GM20000 (cell line): Measurements from ENCODE around the gene SCG3.

Experiments
- DNase-seq: peaks from one replicate; pipeline ENCODE4 v3.0.0; 2012; ENCODE audit warnings: low spot score
- TF ChIP-seq, protein P1 (sequence below): IDR thresholded peaks from 2 replicates; pipeline ENCODE4 v1.5.1; 2012; ENCODE audit warnings: mild to moderate bottlenecking, control low read depth; ENCODE audit errors: extremely low read depth, missing control alignments

Gene SCG3

DNA sequence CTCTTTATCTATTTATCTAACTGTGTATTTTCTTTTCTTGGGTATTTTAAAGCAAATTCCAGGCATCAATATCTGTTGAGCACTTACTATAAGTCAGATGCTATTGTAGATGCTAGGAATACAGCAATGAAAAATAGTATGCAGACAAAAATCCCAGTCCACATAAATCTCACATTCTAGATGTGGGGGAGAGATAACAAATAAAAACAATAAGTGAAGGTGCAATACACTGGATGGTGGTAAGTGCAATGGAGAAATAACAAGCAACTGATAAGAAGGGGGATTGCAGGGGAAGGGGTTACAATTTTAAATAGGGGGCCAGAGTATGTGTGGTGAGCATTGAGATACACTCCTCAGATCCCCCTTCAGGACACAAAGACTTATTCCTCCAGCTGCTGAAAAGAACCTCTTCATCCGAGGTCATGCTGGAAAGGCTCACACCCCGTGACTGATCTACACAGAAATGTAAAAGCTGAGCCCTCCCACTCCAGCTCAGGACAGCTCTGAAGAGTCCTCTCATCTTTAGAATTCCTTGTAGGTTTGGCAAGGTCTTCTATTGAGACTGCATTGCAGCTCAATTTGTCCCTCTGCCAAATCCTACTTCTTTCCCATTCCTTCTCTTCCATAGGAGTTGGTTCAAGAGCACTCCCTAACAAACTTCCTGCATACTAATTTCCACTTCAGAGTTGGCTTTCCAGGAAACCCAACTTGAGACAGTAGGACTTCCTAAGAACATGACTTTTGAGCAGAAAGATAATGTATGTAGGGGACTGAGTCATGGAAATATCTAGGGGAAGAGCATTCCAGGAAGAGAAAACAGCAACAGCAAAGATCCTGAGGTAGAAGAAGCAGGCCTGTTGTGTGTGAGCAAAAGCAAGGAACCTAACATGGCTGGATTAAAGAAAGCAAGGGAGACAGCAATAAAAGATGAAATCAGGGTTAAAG lies 8.1 kb upstream of the SCG3 start:
- DNase-seq: no peak
- TF ChIP-seq, protein P1, sequence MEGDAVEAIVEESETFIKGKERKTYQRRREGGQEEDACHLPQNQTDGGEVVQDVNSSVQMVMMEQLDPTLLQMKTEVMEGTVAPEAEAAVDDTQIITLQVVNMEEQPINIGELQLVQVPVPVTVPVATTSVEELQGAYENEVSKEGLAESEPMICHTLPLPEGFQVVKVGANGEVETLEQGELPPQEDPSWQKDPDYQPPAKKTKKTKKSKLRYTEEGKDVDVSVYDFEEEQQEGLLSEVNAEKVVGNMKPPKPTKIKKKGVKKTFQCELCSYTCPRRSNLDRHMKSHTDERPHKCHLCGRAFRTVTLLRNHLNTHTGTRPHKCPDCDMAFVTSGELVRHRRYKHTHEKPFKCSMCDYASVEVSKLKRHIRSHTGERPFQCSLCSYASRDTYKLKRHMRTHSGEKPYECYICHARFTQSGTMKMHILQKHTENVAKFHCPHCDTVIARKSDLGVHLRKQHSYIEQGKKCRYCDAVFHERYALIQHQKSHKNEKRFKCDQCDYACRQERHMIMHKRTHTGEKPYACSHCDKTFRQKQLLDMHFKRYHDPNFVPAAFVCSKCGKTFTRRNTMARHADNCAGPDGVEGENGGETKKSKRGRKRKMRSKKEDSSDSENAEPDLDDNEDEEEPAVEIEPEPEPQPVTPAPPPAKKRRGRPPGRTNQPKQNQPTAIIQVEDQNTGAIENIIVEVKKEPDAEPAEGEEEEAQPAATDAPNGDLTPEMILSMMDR: no peak

DNA sequence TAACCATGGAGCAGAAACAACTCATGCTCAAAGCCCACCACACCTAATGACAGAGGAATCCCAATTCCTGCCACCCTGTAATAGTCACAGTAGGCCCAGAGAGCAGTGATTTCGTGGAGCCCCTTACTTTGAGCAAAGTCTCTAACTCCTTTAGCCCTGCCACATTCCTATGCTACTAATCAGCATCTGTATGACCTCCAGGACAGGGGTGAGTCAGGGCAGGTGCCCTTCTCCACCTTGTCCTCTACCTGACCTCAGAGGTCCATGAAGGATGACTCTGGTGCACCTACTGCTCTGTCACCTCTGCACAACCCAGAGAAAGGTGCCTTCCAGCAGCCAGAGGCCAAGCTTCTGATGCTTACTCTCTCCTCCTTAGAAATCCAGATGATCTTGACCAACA lies 6.1 kb upstream of the SCG3 start:
- TF ChIP-seq, protein P1: no peak
- DNase-seq: no peak

DNA sequence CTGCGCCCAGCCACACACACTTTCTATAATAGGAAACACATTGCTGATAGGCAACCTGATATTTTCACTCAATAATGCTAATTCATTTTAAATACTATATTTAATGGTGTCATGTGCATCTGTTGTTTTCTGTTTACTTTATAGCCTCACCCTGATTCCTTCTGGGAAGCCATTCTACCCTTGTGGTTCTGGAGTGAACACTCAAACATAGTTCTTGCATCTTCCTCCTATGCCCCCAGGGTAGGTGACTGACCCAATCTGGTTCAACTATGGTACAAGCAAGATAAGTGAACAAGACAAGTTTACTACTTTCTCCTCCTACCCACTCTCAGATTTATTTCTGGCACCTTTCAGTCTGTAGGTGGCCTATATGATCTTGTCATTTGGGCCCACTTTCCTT lies 4.3 kb upstream of the SCG3 start:
- TF ChIP-seq, protein P1: no peak
- no peak for DNase-seq

DNA sequence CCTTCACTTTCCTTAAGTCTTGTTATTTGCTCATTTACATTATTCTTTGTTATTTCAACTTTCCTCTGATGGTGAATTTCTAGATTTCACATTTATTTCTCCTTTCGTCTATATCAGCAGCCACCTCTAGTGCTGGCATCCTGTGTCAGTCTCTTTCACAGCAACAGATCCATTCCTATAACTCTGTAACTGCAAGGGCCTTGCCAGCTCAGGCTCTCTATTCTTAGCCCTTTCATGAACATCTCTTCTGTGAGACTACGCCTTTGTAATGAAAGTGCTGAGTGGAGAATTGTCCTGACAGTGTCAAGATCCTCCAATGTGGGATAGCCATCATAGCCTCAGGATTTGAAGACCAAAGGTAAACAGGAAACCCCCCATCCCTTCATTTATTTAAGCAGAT lies 3.9 kb upstream of the SCG3 start:
- no peak for DNase-seq
- TF ChIP-seq, protein P1: no peak

GRCh38 chr15:51678096-51678495 lies 3.2 kb upstream of the SCG3 start:
- DNase-seq: no peak
- TF ChIP-seq, protein P1: no peak

DNA sequence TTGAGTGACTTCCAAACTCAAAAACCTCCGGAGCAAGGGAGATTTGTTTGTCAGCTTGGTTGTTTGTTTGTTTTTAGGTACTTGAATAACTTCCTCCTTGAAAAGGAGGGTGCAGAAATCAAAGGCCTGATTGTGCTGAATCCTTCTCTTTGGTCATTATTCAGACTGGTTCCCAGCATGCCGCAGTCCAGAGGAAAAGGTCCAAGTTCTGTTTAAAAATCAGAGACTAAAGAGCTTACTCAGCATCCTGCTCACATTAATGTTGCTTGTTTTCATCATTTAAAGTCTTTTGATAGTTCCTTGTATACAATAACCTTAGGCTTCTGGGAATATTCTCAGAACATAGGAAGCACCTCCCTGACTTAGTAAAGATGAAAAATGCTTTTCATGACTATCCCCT lies 982 bp upstream of the SCG3 start:
- TF ChIP-seq, protein P1: no peak
- DNase-seq: no peak

GRCh38 chr15:51687565-51687964 lies 6.3 kb downstream of the SCG3 start:
- TF ChIP-seq, protein P1: no peak
- DNase-seq: no peak
